HT1080 (cell line): Measurements from ENCODE around the gene UQCR11. TPM values are rescaled to one million over a fixed set of nuclear protein-coding genes. Genes with fewer than 3 reads are reported as not detected.
A peak's percentile ranks its signal among the peaks of the same experiment; 100 is the strongest.

Experiments used
- DNase-seq: peaks from one replicate; pipeline ENCODE4 v3.0.0-alpha.2; 2015; ENCODE audit warnings: low read depth
- total RNA-seq: library from RNA; depleted of rRNA; stranded (reverse); fragments of >200 nt; shearing (Covaris generic); gene quantifications from 2 replicates; pipeline ENCODE4 v1.2.3, GENCODE V29; 2014

UQCR11 gene
- total RNA-seq, 1 experiment from 2014 or later = 123 TPM

DNA sequence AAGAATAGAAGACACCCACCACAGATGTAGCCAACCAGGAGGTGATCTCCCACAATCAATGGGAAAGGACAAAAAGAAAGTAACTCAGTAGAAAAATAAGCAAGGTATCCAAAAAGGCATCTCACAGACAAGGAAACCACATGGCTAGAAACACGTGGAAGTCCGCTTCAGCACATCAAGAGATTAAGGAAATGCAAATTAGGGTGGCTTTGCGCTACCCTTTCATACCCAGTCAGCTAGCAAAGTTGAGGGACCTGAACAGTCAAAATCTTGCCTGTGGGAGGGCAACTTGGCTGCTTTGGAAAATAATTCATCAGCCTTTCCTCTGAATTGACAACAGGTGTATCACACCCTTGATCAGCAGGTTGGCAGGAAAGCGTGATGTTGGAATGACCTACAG lies 11.6 kb upstream of the UQCR11 start:
- no peak for DNase-seq

DNA sequence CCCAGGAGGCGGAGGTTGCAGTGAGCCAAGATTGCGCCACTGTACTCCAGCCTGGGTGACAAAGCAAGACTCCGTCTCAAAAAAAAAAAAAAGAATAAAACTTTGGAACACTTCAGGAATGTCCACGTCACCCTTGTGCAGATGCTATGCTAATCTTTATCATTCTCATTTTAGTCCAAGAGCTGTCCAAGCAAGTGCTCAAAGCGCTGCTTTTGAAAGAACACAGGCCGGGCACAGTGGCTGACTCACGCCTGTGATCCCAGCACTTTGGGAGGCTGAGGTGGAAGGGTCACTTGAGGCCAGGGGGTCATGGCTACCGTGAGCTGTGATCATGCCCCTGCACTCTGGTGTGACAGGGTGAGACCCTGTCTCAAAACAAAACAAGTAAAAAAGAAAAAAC lies 11.1 kb upstream of the UQCR11 start:
- no peak for DNase-seq

DNA sequence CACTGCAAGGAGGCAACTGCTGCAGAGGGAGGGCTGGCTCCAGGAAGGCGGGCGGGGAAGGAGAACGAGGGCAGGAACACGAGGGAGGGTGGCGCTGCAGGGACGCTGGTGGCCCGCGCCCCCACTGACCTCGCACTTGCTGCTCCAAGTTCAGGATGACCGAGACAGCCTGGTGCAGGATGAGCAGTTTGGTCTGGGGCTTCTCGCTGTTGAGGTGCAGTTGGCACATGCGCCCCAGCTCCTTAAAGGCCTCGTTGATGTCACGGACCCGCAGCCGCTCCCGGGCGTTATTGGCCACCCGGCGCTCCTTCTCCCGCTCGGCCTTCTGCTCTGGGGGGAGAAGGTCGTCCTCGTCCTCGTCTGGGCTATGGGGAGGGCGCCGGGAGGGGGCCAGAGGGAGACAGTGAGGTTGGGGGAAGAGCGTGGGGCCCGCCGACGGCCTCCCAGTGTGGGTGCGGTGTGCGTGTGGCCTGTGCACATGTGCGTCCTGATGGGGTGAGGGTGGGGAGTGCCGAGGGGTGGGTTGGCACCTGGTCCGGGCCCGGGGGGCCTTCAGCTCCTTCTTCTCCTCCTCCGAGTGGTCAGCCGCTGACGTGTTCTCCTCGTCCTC lies 10.0 kb upstream of the UQCR11 start:
- DNase-seq = no peak

DNA sequence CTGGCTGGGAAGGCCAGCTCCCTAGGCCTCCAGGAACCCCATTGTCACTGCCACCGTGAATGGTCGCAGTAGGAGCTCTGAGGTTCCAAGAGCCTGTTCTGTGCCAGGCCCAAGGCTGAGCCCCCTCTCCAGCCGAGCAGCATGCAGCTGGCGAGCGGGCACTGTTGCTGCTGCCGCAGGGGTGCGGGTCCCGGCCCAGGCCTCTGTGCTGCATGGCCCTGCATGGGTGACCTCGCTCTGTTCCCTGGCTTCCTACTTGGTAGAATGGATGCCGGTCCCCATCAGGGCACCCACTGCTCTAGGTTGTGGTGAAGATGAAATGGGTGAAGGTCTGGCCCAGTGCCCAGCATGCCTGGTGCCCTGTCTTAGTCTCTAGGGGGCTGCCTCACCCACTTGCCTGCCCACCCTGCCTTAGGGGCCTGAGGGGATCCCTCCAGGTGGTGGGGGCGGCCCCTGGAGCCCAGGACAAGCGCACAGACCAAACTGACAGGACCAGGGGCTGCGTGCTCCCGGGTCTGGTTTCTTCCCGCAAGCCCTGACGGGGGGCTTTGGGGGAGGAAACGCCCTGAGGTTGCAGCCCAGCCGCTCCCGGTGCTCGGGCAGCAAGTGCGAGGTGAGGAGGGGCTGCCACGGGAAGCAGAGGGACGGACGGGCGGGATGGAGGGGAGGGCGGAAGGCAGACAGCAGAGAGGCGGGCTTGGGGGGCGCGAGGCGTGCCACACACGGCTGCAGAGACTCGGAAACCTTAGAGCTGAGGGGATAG lies 8.7 kb upstream of the UQCR11 start:
- no peak for DNase-seq

DNA sequence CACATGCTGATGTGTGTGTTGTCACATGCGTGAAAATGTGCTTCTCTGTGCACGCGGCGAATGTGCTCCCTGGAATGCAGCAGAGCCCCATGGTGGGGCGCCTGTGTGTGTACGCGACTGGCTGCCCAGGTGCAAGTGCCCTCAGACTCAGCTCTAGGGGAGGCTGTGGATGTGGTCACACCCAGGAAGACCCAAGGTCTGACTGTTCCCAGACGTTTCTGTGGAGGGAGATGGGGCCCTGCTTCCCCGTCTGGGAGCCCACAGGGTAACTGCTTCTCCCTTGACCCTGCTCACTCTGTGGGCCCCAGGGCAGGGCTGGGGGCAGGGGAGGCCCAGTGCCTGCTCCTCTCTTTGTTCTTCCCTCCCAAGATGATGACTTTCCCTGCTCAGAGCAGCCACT lies 7.9 kb upstream of the UQCR11 start:
- DNase-seq = no peak

DNA sequence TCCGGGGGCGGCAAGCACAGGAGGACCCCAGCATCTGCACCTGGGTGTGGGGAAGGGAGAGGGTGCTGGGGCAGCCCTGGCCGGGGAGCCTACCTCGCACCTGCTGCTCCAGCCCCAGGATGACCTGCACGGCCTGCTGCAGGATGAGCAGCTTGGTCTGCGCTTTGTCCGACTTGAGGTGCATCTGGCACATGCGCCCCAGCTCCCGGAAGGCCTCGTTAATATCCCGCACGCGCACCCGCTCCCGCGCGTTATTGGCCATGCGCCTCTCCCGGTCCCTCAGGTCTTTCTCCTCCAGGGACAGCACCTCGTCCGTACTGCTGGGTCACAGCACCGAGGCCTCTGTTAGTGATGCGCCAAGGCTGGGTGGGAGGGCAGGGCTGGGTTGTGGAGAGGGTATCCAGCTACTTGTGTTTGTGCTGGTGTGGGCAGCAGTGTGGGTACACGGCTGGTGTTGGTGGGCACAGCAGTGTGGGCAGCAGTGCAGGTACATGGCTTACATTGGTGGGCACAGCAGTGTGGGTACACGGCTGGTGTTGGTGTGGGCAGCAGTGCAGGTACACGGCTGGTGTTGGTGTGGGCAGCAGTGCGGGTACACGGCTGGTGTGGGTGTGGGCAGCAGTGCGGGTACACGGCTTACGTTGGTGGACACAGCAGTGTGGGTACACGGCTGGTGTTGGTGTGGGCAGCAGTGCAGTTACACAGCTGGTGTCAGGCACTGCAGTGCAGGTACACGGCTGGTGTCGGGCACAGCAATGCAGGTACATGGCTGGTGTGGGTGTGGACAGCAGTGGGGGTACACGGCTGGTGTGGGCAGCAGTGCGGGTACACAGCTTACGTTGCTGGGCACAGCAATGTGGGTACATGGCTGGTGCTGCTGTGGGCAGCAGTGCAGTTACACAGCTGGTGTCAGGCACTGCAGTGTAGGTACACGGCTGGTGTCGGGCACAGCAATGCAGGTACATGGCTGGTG lies 7.1 kb upstream of the UQCR11 start:
- DNase-seq = no peak

DNA sequence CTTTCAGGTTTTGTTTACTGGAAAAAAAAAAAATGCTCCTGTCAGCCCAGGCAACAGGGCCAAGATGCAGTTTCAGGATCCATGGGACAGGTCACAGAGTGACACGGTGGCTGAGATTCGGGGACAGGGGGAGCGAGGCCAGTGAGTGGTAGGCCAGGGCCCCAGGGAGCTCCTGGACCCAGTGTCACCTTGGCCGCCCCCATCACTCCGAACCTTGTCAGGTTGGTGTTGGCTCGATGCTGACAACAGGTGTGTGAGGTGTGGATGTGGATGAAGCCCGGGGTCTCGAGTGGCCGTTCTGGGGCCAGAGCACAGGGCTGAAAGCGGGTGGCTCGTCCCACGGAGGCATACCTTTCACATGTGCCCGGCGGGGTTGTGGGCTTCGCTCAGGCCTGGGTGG lies 6.1 kb upstream of the UQCR11 start:
- no peak for DNase-seq

DNA sequence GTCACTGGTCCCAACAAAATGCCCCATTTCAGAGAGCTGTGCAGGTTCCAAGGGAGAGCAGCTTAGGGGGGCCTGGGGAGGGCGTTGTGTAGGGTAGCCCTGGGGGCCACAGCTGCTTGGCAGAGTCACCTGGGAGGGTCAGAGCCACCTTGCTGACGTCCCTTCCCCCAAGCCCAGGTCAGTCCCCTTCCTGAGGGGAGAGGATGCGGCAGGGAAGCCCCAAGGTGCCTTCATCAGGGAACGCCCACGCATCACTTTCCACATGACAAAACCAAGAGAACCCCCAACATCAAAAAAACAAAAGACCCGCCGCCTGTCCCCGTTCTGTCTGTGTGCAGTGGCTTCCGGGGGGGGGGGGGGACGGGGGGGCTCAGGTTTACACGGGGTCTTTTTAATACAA lies 5.3 kb upstream of the UQCR11 start:
- DNase-seq = no peak

DNA sequence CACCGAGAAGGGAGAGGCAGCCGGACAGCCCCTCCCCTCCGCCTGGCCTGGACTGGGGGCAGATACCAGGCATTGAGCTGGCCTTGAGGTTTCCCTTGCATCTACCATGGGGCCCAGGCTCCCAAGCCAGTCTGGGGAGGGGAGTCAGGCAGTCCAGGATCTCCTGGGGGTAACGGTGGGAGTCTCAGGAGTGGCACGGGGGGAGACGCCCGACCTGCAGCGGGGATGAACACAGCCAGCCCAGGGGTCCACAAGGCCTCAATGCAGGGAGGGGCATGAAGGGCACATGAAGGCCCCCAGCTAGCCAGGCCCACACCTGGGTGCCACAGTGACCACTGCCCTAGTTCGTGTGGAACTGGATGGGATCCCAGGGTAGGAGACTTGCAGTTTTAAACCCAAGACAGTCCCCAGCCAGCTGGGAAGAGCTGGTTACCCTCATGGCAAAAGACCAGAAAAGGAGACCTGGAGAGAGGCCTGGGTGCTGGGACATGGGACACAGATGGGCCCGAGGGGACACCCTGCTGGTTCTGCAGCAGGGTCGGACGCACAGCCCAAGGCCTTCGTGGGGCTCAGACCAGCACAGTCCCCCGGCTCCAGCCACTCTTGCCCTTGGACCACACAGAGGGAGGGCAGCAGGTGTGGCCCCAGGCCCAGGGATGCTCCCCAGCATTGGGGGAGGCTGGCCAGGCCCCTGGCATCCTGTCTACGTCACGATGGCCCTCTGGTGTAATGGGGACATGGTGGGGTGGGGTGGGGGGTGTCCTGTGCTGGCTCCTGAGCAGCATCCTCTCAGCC lies 4.6 kb upstream of the UQCR11 start:
- DNase-seq = no peak

DNA sequence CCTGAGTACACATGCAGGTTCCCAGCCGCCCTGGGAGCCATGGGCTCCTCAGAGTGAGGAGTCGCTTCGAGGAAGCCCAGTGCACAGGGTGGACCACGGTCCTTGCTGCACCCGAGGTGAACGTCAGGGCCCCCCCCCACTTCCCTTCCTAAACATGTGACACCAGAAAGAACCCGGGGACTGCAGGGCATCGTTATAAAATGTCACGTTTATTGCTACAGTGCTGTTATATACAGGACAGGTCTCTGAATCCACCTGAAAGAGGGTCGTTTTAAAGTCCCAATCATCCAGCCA lies 3.8 kb upstream of the UQCR11 start:
- DNase-seq = no peak

DNA sequence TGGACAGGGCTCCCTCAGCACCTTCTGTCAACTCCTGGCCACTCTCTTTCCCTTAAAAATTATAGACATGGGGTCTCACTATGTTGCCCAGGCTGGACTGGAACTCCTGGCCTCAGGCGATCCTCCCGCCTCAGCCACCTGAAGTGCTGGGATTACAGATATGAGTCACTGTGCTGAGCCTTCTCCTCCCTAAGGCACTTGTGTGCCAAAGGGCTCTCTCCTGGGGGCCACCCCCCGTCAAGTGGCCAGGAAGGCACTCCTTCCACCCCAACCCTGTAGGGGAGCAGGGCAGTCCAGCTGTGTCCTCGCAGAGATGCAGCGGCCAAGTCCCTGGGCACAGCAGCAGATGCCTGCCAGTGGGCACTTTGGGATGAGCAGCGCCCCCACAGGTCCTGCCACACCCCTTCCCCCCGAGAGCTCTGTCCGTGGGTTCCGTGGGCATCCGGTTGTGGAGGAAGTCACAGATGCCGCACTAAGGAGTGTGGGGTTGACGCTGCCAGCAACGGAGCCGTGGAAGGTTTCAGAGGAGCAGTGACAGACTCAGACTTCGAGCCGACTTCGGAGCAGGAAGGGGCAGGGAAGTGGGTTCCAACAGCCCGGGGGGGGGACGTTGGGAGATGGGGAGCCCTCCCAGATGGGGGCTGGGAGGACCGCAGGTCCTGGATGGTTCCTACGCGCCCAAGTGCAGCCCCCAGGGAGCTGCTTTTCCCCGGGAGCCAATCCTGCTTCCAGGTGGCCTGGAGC lies 3.3 kb upstream of the UQCR11 start:
- no peak for DNase-seq

DNA sequence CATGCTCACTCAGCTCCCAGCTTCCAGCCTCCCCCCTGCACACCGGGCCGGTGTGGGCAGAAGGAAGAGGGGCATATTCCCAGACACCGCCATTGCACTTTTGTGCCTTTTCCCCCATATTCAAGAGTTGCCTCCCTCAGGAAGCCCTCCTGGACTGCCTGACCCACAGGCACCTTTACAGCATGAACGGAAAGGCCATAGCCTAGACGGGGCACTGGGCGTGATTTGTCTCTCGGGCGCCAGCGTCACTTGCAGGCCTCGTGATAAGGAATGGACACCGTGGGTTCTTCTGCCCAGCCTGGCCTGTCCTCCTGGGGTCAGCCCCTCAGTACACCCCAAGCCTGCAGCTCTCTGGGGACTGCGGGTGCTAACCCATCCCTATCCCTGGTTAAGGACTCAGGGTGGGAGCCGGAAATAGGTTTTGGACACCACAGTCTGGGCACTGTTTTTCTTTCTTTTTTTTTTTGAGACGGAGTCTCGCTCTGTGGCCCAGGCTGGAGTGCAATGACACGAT lies 933 bp upstream of the UQCR11 start:
- DNase-seq = no peak

DNA sequence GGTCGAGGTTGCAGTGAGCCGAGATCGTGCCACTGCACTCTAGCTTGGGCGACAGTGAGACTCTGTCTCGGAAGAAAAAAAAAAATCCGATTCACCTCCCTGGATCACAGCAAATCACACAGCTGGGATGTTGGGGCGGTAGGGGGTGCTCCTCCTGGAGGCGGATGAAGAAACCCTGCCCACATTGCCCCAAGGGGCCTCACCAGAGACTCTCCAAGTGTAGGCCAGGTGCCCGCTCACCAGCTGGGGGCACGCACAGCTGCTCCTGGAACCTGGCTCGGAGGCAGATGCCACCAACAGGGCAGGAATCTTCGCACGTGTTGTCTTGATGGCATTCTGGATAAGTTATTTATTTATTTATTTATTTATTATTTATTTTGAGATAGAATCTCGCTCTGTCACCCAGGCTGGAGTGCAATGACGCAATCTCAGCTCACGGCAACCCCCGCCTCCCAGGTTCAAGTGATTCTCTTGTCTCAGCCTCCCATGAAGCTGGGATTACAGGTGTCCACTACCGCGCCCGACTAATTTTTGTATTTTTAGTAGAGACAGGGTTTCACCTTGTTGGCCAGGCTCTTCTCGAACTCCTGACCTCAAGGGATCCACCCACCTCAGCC lies 3.1 kb downstream of the UQCR11 start:
- no peak for DNase-seq

DNA sequence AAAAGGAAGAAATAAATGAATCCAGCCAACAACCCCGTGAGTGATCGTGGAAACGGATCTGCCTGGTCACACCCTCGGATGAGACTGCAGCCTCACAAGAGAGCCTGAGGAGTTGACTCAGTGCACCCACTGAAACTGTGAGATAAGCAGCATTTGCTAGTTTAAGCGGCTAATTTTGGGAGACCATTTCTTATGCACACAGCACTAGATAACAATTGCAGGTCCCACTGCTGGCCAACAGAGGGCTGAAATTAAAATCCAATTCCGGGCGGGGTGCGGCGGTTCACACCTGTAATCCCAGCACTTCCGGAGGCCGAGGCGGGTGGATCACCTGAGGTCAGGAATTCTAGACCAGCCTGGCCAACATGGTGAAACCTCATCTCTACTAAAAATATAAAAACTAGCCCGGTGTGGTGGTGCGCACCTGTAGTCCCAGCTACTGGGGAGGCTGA lies 3.6 kb downstream of the UQCR11 start:
- no peak for DNase-seq

DNA sequence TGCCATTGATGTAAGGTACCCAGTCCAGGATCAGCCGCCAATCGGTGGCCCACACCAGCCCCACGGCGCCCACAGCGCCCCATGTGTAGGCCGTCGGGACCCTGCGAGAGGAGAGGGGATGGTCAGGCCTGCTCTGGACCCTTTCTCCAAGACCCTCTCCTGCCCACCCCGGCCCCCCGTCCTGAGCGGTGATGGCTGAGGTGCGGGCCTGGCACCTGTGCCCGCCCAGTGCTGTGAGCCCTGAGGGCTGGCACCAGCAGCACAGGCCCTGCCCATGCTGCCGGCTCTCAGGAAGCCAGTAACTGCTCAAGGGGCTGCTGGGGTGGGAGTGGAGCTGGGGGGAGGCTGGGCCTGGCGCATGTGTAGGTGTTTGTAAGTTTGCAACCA lies 5.8 kb downstream of the UQCR11 start:
- DNase-seq = no peak

DNA sequence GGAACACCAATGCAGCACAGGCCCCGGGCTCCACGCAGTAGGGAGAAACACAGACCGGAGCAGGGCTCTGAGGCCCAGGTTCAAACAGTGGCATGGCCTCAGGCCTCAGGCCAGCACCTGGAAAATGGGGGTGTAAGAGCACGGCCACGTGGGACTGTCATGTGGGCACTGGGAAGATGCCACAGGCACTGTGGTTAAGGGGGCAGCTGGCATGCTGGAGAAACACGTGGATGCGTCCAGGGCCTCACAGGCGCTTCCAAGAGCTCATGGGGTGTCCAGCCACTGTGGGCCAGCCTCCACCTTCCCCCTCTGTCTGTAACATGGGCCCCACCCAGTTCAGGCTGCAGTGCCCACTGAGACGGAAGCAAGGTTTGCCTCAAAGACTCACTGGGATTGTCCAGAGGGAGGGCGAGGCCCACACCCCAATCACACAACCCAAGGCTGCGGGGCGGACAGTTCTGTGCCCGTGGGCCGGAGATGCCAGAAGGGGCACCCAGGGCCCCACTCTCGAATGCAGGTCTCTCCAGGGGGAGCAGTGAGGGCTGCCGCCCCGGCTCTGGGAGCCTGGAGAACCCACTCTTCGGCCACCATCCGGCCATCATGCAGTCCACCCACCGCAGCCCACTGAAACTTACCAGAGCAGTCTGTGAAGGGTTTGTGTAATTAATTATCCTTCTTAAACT lies 6.3 kb downstream of the UQCR11 start:
- no peak for DNase-seq

DNA sequence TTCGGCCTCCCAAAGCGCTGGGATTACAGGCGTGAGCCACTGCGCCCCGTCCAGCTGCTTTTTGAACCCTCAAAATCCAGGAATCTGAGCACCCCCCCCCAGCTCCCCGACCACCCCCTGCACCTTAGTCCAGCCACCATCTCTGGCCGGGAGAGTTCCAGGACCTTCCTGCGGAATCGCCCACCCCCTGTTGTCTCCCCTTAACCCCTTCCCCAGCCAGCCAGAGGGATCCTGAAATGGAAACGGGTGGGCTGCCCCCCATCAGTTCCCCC lies 11.8 kb downstream of the UQCR11 start:
- DNase-seq = no peak

DNA sequence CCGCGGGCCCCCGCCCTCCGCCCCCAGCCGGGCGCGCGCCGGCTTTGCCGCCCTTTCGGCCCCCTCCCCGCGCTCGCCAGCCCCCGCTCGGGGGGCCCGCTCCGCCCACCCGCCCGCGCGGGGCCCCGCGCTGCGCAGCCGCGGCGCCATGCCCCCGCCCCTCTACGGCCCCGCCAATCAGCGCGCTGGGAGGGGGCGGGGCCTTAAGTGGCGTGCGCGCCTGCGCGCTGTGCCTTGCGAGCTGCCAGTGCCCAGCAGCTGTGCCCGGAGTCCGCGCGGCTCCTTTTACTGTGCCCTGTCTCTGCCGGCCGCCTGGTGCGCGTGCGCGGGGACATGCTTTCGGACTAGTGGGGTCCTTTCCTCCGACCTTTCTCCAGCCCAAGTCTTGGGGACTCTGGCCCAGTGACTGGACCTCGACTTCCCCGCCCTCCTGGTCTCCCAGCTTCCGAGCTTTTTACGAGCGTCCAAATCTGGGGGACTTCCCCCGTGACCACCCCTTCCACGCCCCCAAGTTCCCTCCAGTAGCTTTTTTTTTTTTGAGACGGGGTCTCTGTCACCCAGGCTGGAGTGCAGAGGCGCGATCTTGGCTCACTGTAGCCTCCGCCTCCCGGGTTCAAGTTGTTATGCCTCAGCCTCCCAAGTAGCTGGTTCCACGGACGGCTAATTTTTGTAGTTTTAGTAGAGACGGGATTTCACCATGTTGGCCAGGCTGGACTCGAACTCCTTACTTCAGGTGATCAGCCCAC lies 12.3 kb downstream of the UQCR11 start, which contains the start of gene MBD3:
TSS of gene MBD3 (minus strand) at position 111 of the 746 bp plus-strand sequence. CDS start 234 bp downstream, outside the sequence.
- peak; percentile 85 for DNase-seq
